ENCODE results near the gene TRAF3IP1.
"Not testable (repeated sequence)": the region's sequence is repeated elsewhere in the genome, so short reads cannot be mapped to it uniquely, and the experiment has no call there.

Gene TRAF3IP1

GRCh38 chr2:238380785-238381184, 60.5 kb downstream of the TRAF3IP1 start:
- no peak for DNase-seq (ENCODE audit: low spot score)

GRCh38 chr2:238381341-238382115, 61.2 kb downstream of the TRAF3IP1 start:
- no peak for DNase-seq (ENCODE audit: low spot score)

- DNase-seq (ENCODE audit: low spot score), result no peak
These were observed 62.1 kb downstream of the TRAF3IP1 start for GRCh38 chr2:238382381-238382781.

- no peak for DNase-seq (ENCODE audit: low spot score)
These were observed 62.8 kb downstream of the TRAF3IP1 start for GRCh38 chr2:238383135-238383534.

GRCh38 chr2:238383743-238384380, 63.5 kb downstream of the TRAF3IP1 start:
- DNase-seq (ENCODE audit: low spot score), result no peak

- no peak for DNase-seq (ENCODE audit: low spot score)
These were observed 67.0 kb downstream of the TRAF3IP1 start for GRCh38 chr2:238387332-238387731.

- no peak for DNase-seq (ENCODE audit: low spot score)
These were observed 68.5 kb downstream of the TRAF3IP1 start for GRCh38 chr2:238388794-238389193.

GRCh38 chr2:238389988-238390589, 69.8 kb downstream of the TRAF3IP1 start:
- no peak for DNase-seq (ENCODE audit: low spot score)

GRCh38 chr2:238391042-238391689, 70.8 kb downstream of the TRAF3IP1 start:
- no peak for DNase-seq (ENCODE audit: low spot score)

GRCh38 chr2:238396663-238397062, 76.3 kb downstream of the TRAF3IP1 start:
- no peak for DNase-seq (ENCODE audit: low spot score)

GRCh38 chr2:238397356-238397755, 77.0 kb downstream of the TRAF3IP1 start:
- no peak for DNase-seq (ENCODE audit: low spot score)

GRCh38 chr2:238398577-238398976, 78.3 kb downstream of the TRAF3IP1 start:
- no peak for DNase-seq (ENCODE audit: low spot score)

- DNase-seq (ENCODE audit: low spot score), result no peak
These were observed 78.8 kb downstream of the TRAF3IP1 start for GRCh38 chr2:238399094-238399493.

- no peak for DNase-seq (ENCODE audit: low spot score)
These were observed 81.2 kb downstream of the TRAF3IP1 start for GRCh38 chr2:238401551-238401950.

GRCh38 chr2:238403632-238404405, 83.5 kb downstream of the TRAF3IP1 start:
- DNase-seq (ENCODE audit: low spot score), result no peak

- DNase-seq (ENCODE audit: low spot score), result no peak
These were observed 84.3 kb downstream of the TRAF3IP1 start for GRCh38 chr2:238404406-238405216.

GRCh38 chr2:238405217-238405555, 84.9 kb downstream of the TRAF3IP1 start:
- not testable (repeated sequence) for DNase-seq (ENCODE audit: low spot score)

- no peak for DNase-seq (ENCODE audit: low spot score)
These were observed 86.1 kb downstream of the TRAF3IP1 start for GRCh38 chr2:238406221-238406997.

GRCh38 chr2:238406998-238407285, 86.6 kb downstream of the TRAF3IP1 start:
- DNase-seq (ENCODE audit: low spot score), result no peak

GRCh38 chr2:238407566-238407965, 87.2 kb downstream of the TRAF3IP1 start:
- no peak for DNase-seq (ENCODE audit: low spot score)

All from CD4-positive, alpha-beta T cell treated with Interleukin-6 at 100 ng/mL for 8 hours (primary cell).